ENCODE results near the gene POLR2E. TPM values are rescaled to one million over a fixed set of nuclear protein-coding genes. Genes with fewer than 3 reads are reported as not detected.

Gene POLR2E
- polyA plus RNA-seq, 1 of the 3 experiments (the other 2 are of a cell fraction) = 283 TPM

DNA sequence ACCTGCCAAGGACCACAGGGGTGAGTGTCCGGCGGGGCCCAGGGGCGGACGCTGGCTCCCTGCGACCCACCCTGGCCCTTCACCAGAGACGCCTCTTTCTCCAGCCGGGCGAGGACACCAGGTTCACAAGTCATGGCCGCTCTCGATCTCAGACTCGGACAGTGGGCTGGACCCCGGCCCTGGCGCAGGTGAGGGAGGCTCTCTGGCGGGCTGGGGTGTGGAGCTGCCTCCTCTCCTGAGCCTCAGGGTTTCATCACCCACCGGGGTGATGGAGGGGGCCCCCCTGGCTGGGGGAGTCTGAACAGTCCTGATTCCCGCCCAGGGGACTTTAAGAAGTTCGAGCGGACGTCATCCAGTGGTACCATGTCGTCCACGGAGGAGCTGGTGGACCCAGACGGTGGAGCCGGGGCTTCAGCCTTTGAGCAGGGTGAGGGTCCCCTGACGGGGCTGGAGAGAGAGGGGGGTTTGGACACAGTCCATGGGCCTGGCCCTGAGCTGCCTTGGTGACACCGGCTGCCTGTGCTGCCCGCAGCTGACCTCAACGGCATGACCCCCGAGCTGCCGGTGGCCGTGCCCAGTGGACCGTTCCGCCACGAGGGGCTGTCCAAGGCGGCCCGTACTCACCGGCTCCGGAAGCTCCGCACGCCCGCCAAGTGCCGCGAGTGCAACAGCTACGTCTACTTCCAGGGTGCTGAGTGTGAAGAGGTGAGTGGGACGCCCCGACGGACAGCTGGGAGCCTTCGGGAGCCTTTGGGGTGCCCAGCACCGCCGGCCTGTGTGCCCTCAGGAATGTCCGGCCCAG, 14.6 kb downstream of the POLR2E start (continued):
- TF ChIP-seq PBX3 (IDR thresholded peaks at IDR 0.05) = no peak

- peak overlapping the region in 1 of 2 experiments; percentile 54; a peak in 1 of 4 replicates for H3K27ac ChIP-seq (ENCODE audit: low read depth in 2 of 2, low read length in 1 of 2)
- TF ChIP-seq RCOR1 (IDR thresholded peaks at IDR 0.05; ENCODE audit: low read length) (peak; percentile 6; the same call in 1 of the 2 replicates), FOSL2 (IDR thresholded peaks at IDR 0.05; ENCODE audit: borderline replicate concordance, low read depth) (no peak), USF1 (IDR thresholded peaks at IDR 0.05; ENCODE audit: borderline replicate concordance, low read depth) (no peak), RAD21 (IDR thresholded peaks at IDR 0.05; ENCODE audit: low read length) (peak; percentile 40), NFIC (IDR thresholded peaks at IDR 0.05; ENCODE audit: borderline replicate concordance) (no peak), MXI1 (IDR thresholded peaks at IDR 0.05; ENCODE audit: low read depth, low read length) (peak; percentile 92)
- TF ChIP-seq, protein P1, sequence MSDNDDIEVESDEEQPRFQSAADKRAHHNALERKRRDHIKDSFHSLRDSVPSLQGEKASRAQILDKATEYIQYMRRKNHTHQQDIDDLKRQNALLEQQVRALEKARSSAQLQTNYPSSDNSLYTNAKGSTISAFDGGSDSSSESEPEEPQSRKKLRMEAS (IDR thresholded peaks at IDR 0.05; ENCODE audit: low read depth) = 0 out of 2 replicates have a peak, but pooled peaks have one; percentile 15
Measured at GRCh38 chr19:1079566-1080111, 15.5 kb downstream of the POLR2E start.

DNA sequence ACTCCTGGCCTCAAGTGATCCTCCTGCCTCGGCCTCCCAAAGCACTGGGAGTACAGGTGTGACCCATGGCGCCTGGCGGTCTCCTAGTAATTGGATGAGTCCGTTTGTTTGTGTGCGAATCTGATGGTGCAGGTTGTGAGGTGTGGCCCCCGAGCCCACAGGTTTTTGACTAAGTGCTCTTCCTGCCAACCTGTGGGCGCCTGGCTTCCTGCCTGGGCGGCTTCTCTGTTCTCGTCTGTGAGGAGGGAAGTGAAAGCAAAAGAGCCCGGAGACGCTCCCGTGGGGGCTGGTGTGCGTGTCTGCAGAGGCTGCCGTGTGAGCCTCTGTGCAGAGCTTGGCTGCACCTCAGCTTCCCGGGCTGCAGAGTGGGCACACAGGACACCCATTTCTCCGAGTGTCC, 18.2 kb downstream of the POLR2E start:
- Histone ChIP-seq H3F3A (replicated peaks; ENCODE audit: insufficient read depth) (peaks cover 11% of the 10 kb centered on the region), H3K79me2 (ENCODE audit: insufficient read depth) (no peaks in the 10 kb centered on the region), H3K27ac (ENCODE audit: low read depth in 2 of 2, low read length in 1 of 2) (no peak overlapping the region), H3K27me3 (ENCODE audit: insufficient read depth) (no peaks in the 10 kb centered on the region), H3K4me2 (no peak overlapping the region), H3K9ac (no peak overlapping the region), H3K9me2 (no peaks in the 10 kb centered on the region), H3K36me3 (replicated peaks in 1 of 2; ENCODE audit: control insufficient read depth in 1 of 2, insufficient read depth in 2 of 2, low read length in 1 of 2) (no peaks in the 10 kb centered on the region), H4K20me1 (ENCODE audit: insufficient read depth) (no peaks in the 10 kb centered on the region), H3K4me3 (ENCODE audit: low read depth in 2 of 2, low read length in 1 of 2) (no peak overlapping the region), H3K9me3 (no peaks in the 10 kb centered on the region), H2AFZ (ENCODE audit: low read depth) (no peak overlapping the region), H3K4me1 (ENCODE audit: control insufficient read depth in 1 of 2, insufficient read depth in 2 of 2, low read depth in 1 of 2, low read length in 1 of 2) (peaks cover 0 to 21% of the 10 kb centered on the region in 2 experiments; a peak in 1 of 4 replicates)
- 75% methylated on average over 11 of the region's 16 CpGs for WGBS (ENCODE audit: low lambda C conversion rate)
- DNase-seq = no peak
- ChIA-PET CTCF (interaction anchor here (3.3 kb wide), 1 partner anchor 12 kb away, joined by 13 read pairs; no protein-coding TSS in a partner anchor), POLR2A (interaction anchor here (0.9 kb wide), 1 partner anchor 10 kb away, joined by 5 read pairs; the partner anchor contains the start of gene ARHGAP45)
- TF ChIP-seq GATA2 (CRISPR knock-in tag; IDR thresholded peaks at IDR 0.05) (no peak), PBX3 (IDR thresholded peaks at IDR 0.05) (no peak), JUND (IDR thresholded peaks at IDR 0.05) (no peak), SMC3 (IDR thresholded peaks at IDR 0.05; ENCODE audit: low read depth, low read length) (no peak), RCOR1 (IDR thresholded peaks at IDR 0.05; ENCODE audit: low read length) (no peak), TEAD4 (IDR thresholded peaks at IDR 0.05; ENCODE audit: borderline replicate concordance, insufficient read depth) (no peak), POLR2AphosphoS5 (IDR thresholded peaks at IDR 0.05; ENCODE audit: low read depth, low read length) (no peak)
- TF ChIP-seq, protein P2, sequence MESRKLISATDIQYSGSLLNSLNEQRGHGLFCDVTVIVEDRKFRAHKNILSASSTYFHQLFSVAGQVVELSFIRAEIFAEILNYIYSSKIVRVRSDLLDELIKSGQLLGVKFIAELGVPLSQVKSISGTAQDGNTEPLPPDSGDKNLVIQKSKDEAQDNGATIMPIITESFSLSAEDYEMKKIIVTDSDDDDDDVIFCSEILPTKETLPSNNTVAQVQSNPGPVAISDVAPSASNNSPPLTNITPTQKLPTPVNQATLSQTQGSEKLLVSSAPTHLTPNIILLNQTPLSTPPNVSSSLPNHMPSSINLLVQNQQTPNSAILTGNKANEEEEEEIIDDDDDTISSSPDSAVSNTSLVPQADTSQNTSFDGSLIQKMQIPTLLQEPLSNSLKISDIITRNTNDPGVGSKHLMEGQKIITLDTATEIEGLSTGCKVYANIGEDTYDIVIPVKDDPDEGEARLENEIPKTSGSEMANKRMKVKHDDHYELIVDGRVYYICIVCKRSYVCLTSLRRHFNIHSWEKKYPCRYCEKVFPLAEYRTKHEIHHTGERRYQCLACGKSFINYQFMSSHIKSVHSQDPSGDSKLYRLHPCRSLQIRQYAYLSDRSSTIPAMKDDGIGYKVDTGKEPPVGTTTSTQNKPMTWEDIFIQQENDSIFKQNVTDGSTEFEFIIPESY (IDR thresholded peaks at IDR 0.05; ENCODE audit: borderline replicate concordance, low read depth) = no peak

More at GRCh38 chr19:1079566-1080111, 15.5 kb downstream of the POLR2E start:
- Histone ChIP-seq H3F3A (replicated peaks; ENCODE audit: insufficient read depth) (peaks cover 5% of the 10 kb centered on the region), H3K4me2 (no peak overlapping the region), H3K4me3 (ENCODE audit: low read depth in 2 of 2, low read length in 1 of 2) (peak overlapping the region in 1 of 2 experiments; percentile 17; a peak in 1 of 4 replicates), H3K79me2 (ENCODE audit: insufficient read depth) (no peaks in the 10 kb centered on the region), H3K36me3 (replicated peaks in 1 of 2; ENCODE audit: control insufficient read depth in 1 of 2, insufficient read depth in 2 of 2, low read length in 1 of 2) (no peaks in the 10 kb centered on the region), H3K27me3 (ENCODE audit: insufficient read depth) (no peaks in the 10 kb centered on the region), H4K20me1 (ENCODE audit: insufficient read depth) (no peaks in the 10 kb centered on the region), H3K9ac (no peak overlapping the region), H2AFZ (ENCODE audit: low read depth) (no peak overlapping the region), H3K9me2 (no peaks in the 10 kb centered on the region), H3K9me3 (no peaks in the 10 kb centered on the region), H3K4me1 (ENCODE audit: control insufficient read depth in 1 of 2, insufficient read depth in 2 of 2, low read depth in 1 of 2, low read length in 1 of 2) (peaks cover 0 to 22% of the 10 kb centered on the region in 2 experiments; a peak in 2 of 4 replicates)
- ChIA-PET POLR2A (no interaction called here), CTCF (interaction anchor here (1.0 to 3.2 kb wide), 10 partner anchors 8 to 187 kb away, joined by 3 to 24 read pairs (median 3); partner anchors contain the start of genes ARHGAP45, CNN2 and RNU6-2)
- WGBS (ENCODE audit: low lambda C conversion rate) = 39% methylated on average over 5 of the region's 45 CpGs
- DNase-seq = peak; percentile 89
